PC-9 (cell line): Measurements from ENCODE around the gene RICTOR.

Experiments used
- EZH2 ChIP-seq: fragments of 200-600 bp; sonication (generic); IDR thresholded peaks from 2 replicates; pipeline ENCODE4 v1.8.0; 2017; ENCODE audit warnings: antibody characterized with exemption, low read depth
- TF ChIP-seq, protein P1 (sequence below): fragments of 200-600 bp; sonication (generic); conservative IDR thresholded peaks from 2 replicates; pipeline ENCODE4 v1.6.1; 2017; ENCODE audit warnings: mixed run types, antibody characterized with exemption, mild to moderate bottlenecking, moderate library complexity

GRCh38 chr5:39009981-39010380 is 64.2 kb downstream of the RICTOR start:
- no peak for TF ChIP-seq EZH2
- TF ChIP-seq, protein P1, sequence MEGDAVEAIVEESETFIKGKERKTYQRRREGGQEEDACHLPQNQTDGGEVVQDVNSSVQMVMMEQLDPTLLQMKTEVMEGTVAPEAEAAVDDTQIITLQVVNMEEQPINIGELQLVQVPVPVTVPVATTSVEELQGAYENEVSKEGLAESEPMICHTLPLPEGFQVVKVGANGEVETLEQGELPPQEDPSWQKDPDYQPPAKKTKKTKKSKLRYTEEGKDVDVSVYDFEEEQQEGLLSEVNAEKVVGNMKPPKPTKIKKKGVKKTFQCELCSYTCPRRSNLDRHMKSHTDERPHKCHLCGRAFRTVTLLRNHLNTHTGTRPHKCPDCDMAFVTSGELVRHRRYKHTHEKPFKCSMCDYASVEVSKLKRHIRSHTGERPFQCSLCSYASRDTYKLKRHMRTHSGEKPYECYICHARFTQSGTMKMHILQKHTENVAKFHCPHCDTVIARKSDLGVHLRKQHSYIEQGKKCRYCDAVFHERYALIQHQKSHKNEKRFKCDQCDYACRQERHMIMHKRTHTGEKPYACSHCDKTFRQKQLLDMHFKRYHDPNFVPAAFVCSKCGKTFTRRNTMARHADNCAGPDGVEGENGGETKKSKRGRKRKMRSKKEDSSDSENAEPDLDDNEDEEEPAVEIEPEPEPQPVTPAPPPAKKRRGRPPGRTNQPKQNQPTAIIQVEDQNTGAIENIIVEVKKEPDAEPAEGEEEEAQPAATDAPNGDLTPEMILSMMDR: no peak
